Stimulated activated CD4-positive, alpha-beta T cell treated with anti-CD3 and anti-CD28 coated beads, Interleukin-15, amount 100 ng/mL, for 48 hours (primary cell): ENCODE results near the gene LSM7.
"Not testable (repeated sequence)": the region's sequence is repeated elsewhere in the genome, so short reads cannot be mapped to it uniquely, and the experiment has no call there.

ENCODE experiments used
- DNase-seq, 2 donors: peaks; one replicate each; pipeline ENCODE4 v3.0.0-alpha.2; 2020; ENCODE audit warnings: low read depth in 2 of 2

LSM7 gene

DNA sequence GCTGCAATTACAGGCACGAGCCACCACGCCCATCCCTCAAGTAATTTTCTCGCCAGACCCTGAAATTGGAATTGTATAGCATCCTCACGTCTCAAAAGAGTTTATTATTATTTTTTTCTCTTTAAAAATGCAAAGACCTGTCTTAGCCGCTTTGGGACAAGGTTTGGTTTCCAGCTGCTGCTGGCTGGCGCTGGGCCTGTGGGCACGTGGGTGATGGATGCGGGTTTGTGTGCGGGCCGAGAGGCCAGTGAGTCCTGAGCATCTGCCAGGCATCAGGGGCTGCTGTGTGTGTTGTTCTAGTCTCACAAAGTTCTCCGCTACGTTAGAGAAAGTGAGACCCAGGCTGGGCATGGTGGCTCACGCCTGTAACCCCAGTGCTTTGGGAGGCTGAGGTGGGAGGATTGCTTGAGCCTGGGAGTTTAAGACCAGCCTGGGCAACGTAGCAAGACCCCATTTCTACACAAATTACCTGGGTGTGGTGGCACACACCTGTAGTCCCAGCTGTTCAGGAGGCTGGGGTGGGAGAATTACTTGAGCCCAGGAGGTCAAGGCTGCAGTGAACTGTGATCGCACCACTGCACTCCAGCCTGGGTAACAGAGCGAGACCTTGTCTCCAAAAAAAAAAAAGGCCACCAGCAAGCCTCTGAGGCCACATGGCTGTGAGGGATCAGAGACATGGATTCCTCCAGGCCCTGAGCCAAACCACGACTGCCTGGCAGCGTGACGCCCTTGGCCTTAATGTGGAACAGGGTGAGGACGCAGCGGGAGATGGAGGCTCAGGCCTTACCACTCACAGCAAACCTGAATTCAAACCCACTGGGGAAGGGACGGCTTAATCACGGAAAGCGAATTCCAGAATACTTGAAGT is 27.0 kb upstream of the LSM7 start:
- DNase-seq, result no peak

DNA sequence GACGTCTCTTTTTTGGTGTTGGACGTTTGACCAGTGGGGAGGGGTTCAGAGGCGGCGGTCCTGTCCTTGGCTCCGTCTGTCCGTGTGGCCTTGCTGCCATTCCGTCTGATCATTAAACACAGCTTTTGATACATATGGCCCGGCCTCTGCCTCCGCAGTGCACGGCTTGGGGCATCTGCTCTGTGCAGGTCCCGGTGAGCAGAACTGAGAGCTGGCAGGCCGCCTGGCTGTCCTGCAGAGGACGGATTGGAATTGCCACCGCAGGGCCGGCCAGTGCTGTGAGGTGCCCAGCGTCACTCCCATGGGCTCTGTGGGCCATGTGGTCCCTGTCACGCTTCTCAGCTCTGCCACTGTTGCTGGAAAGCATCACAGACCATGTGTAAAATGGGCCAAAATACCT is 26.3 kb upstream of the LSM7 start:
- DNase-seq, result no peak

DNA sequence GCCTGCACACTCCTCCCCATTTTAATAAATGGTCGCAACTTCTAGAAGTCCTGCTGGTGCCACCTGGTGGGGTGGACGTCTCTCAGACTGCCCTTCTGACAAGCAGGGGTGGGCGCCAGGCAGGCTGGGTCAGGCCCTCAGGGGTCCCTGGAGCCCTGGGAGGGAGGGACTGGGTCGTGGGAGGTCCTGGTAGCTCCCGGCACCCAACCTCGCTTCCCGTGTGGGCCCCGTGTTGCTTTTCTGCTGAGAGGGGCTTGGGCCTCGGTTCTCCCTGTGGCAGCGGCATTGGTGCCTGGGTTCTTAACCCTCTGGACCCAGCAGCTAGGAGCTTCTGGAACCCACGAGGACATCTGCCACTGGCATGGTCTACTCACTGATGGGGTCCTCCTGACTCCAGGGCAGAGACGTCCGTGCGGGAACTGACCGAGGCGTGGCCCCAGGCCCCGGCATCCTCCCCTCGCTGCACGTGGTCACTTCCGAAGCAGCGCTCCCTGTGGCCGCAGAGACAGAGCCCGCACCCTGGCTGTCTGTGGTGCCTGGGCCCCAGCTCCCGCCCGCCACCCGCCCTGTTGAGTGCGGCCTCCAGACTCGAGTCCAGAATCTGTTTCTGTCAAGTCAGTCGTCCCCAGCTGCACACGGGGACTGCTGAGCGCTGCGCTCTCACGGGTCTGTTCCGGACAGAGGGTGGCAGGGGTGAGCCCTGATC is 25.7 kb upstream of the LSM7 start:
- DNase-seq, result no peak

DNA sequence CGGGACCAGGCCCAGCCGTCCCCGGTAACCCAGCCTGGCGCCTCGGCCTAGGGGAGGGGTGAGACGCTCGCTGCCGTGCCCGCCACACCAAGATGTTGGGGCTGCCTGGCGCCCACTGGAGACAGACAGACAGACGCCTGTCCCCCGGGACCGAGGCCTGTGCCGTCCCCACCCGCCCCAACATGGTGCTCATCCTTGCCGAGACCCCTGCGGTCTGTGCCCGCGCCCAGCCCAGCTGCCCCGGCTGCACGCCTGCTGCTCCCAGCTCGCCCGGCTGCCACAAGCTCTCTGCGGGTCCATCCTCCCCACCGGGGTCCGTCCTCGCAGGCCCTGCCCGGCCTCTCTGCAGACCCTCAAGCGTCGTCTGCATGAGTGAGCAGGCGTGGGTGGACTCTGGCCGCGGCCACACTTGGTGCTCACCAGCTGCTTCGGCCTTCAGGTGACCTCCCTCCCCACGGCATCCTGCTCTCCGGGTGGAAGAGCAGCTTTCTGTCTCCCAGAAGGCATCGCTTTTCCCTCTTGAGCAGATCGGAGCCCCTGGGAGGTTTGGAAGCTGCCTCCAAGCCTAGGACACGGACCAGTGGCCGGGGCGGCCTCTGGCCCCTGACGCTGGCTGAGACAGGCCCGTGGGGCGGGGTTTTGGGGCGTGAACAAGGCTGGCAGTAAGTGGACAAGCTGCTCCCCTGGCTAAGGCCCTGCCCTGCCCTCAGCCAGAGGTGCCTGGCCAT is 24.9 kb upstream of the LSM7 start:
- DNase-seq, result no peak

DNA sequence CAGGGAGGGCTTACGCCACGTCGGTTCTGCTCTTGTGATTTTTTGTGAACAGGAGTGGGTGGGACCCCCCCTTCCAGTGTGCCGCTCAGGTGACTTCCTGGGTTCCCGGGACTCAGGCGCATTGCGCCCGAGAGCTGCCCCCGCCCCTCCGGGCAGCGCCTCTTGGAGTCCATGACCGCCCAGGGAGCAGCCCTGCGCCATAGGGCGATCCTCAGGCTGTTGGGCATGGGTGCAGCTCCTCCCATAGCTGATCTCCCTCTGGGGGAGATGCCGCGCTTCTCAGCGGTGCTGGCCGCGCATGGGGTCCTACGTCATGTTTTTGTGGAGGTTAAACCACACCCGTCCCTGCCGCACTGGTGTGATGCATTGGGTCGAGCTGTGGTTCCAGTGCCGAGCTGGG is 23.7 kb upstream of the LSM7 start:
- DNase-seq, result no peak

DNA sequence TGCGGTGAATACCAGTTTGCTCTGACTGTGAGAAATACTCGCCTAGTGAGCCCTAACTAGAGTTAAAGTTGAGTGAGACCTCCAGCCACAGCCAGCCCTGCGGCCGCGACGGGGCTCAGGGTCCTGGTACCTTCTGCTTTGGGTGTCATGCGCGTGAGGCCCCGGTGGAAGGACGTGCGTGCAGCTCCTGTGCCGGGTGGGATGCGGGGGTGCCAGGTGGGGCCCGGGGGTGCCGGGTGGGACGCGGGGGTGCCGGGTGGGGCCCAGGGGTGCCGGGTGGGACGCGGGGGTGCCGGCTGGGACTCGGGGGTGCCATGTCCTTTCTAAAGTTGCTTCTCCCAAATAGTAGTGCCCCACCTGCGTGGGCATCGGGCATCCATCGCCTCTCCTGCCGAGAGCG is 23.2 kb upstream of the LSM7 start:
- no peak for DNase-seq

DNA sequence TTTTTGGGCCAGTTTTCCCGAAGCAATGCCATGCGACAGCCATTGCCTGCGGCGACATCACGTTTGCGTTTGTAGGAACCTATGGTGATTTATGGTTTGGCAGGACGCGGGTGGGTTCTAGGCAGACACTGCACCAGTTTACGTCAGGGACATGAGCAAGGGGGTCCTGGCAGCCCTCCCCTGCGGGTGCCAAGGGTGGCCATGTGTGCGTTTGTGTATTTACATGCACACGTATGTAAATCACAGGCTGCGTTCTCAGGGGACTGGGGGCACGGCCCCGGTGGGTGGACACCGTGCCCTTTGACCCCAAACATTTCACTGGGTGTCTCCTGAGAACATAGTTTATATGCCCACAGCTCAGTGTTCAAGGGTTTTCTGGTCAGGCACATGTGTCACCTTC is 22.3 kb upstream of the LSM7 start:
- DNase-seq, result no peak

DNA sequence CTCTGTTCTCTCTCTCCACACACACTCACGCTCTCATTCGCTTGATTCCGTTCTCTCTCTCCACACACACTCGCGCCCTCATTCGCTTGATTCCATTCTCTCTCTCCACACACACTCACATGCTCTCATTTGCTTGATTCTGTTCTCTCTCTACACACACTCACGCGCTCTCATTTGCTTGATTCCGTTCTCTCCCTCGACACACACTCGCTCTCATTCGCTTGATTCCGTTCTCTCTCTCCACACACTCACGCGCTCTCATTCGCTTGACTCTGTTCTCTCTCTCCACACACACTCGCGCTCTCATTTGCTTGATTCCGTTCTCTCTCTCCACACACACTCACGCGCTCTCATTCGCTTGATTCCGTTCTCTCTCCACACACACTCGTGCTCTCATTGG is 21.4 kb upstream of the LSM7 start:
- DNase-seq, result not testable (repeated sequence)

DNA sequence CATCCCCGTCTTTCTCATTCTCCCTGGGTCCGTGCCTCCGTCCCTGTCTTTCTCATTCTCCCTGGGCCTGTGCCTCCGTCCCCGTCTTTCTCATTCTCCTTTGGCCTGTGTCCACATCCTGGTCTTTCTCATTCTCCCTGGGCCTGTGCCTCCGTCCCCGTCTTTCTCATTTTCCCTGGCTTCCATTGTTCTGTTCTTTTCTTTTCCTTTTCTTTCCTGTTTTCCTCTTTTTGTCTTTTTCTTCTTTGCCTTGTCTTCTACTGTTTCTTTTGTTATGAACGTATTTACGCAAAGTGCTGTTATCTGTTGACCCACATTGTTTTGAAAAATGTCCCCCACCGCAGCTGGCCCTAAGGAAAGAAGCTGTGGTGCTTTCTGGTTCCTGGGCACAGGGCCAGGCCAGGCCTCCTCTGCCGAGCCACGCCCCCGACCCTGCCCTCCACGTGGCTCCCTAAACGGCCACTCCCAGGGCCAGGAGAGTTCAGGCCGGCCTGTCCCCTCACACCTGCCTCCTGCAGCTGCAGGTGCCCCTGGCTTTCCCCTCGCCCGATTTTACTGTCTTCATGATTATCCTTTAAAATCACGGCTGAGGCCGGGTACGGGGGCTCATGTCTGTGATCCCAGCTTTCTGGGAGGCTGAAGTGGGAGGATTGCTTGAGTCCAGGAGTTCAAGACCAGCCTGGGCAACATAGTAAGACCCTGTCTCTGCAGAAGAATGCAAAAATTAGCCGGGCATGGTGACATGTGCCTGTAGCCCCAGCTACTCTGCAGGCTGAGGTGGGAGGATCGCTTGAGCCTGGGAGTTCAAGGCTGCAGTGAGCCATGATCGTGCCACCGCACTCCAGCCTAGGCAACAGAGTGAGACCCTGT is 17.6 kb upstream of the LSM7 start:
- no peak for DNase-seq

DNA sequence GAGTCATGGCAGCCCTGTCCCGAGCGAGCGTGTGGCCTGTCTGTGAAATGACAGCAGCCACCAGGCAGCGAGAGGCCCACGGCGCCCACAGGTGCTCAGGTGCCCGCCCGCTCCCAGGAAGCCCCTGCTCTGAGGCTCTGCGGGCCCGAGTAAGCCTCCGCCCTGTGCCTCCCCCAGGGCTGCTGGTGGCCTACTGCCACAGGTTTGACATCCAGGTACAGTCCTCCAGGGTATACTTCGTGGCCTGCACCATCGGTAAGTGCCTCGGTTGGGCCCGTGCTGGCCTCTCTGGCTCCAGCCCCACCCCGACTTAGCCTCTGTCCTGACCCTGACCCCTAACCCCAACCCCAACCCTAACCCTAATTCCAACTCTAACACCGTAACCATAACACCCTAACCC is 16.7 kb upstream of the LSM7 start:
- DNase-seq, result no peak

DNA sequence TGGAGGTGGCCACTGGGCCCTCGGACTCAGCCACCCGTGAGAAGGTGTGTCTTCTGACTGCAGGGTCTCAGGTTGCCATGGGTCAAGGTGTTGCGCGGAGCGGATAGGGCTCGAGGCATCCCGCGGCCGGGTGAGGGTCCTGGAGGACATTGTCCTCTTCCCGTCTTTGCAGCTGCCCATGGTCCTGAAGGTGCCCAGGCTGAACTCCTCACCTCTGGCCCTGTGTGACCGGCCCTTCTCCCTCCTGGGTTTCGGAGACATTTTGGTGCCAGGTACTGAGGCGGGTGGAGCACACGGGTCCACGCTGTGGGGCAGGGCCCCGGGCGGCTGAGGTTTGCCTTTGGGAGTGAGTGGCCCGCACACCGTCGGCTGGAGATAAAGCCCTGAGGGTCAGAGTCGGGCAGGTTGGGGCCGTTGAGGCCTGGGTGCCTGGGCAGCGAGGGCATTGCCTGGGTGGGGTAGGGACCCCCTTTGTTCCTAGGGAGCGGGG is 16.0 kb upstream of the LSM7 start:
- no peak for DNase-seq

DNA sequence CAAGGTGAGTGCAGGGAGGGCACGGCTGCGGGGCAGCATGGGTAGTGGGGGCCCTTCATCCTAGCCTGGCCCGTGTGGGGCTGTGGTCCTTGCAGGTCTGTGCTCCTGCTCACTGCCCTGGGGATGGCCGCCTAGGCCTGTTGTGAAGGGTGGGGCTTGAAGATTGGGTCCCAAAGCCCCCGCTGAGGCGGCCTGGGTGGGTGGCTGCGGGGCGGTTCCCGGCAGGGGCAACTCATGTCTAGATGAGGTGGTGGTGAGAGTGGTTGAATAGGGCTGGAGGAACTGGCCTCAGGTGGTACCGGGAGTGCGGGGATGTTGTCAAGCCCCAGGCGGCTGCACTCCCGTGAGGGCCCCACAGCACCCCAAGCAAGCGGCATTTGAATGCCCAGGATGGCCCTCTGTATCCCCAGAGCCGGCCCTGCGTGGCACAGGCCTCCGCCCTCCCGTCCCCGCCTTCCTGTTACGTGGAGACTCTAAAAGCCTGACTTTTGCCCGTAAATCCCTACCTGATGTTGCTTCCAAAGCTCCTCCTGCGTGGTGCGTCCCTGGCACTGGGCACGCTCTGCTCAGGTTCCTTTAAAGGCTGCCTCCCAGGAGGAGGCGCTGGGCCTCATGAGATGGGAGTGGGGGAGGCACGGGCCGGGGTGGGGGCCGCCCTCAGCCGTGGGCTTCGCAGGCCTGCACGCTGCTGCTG is 15.1 kb upstream of the LSM7 start:
- no peak for DNase-seq

DNA sequence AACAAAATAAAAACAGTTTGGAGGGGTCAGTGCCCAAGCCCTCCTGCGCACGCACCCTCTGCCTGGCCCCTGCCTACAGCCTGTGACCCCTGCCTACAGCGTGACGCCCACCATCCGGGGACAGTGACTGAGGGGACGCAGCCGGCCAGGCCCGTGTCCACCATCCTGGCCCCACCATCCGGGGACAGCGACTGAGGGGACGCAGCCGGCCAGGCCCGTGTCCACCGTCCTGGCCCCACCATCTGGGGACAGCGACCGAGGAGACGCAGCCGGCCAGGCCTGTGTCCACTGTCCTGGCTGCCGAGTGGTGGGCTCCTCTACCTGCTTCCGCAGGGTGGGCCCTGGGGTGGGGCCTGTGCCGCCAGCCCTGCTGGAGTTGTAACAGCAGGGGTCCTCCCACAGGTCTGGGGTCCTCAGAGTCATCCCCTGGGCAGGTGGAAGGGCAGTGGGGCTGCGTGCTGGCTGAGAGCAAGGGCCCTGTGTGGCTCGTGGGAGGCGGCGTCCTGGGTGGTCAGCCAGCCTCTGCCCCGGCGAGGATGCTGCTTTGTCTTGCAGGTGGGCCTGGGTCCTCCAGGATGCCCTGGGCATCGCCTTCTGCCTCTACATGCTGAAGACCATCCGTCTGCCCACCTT is 14.4 kb upstream of the LSM7 start:
- no peak for DNase-seq

DNA sequence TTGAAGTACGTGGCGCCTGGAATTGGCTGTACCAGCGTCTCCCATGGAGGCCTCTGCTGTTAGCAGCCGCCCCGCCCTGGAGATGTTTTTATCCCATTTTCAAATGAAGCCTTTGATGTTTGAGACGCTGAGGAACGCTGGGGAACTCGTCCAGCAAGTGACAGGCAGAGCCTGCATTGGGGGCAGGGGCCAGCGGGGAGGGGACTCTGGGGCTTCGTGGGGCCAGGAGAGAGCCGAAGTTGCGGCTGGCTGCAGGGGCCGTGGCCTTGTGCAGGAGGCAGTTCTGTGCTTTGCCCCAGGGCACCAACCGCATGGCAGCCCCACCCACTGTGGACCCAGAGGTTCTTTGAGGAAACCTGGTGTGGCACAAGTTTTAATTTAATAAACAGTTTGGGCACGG is 13.6 kb upstream of the LSM7 start:
- DNase-seq, result no peak

DNA sequence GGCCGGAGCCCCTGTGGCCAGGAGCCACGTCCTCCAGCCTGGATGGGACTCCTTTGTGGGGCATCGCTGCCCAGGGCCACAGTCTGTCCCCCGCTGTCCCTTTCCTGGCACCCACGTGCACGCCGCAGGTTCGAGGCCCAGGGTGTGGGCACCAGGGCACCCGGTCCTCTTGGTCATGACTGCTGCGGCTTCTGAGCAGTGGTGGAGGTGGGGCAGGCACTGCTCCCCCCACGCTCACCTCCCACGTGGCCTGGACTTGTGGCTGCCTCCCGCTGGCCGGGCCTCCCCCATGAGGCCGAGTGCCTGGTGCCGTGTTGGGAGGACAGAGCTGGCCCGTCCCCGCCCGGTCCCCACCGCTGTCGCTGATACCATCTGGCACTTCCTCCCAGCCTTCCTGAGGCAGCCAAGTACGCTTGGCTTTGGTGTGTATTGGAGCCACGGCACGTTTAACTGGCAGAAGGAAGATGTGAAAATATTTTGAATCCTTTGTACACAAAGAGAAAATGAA is 12.9 kb upstream of the LSM7 start:
- DNase-seq, result no peak

DNA sequence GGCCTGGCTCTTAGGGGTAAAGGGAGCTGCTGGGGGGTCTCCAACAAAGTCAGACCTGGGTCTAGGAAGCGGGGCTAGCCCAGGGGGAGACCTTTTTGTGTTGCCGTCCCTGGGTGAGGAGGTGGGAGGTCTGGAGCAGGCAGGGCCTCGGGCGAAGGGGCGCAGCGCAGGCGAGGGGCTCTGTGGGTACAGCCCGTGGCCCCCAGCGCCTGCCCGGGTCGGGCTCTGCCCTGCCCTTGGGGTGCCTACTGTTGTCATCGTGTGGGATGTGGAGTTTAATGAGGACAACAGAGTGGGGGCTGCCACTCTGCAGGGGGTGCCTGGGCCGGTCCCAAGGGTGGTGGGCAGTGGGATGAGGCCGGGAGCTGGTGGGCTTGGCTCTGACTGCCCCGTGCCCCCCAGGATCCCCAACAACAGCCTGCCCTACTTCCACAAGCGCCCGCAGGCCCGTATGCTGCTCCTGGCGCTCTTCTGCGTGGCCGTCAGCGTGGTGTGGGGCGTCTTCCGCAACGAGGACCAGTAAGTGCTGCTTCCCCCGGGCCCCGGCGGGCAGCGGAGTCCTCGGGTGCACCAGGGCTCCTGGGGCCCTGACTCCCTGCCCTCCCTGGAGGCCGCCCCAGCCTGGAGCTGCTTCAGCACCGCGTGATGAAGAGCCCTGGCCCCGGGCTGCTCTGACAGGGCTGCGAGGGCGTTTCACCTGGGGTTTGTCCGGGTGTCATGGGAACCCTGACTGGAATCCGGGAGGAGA is 12.3 kb upstream of the LSM7 start:
- DNase-seq, result no peak

DNA sequence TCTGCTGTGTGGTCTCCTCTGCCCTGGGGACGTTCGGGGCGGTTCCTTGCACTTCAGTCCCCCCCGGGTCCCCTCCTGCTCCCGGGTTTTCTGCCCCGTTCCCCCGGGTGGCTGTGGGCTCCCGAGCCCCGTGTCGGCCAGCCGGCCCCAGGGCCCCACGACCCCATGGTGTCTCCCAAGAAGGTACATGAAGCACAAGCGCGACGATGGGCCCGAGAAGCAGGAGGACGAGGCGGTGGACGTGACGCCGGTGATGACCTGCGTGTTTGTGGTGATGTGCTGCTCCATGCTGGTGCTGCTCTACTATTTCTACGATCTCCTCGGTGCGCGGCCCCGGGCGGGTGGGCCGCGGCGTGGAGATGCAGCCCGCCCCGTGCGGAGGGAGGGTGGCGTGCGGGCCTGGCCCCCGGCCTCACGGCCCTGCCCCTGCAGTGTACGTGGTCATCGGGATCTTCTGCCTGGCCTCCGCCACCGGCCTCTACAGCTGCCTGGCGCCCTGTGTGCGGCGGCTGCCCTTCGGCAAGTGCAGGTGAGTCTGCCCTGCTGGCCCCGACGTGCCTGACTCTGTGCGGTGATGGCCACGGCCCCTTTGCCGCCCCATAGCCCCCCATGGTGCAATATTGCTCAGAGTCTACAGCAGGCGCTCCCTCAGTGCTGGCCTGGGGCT is 11.4 kb upstream of the LSM7 start:
- no peak for DNase-seq

DNA sequence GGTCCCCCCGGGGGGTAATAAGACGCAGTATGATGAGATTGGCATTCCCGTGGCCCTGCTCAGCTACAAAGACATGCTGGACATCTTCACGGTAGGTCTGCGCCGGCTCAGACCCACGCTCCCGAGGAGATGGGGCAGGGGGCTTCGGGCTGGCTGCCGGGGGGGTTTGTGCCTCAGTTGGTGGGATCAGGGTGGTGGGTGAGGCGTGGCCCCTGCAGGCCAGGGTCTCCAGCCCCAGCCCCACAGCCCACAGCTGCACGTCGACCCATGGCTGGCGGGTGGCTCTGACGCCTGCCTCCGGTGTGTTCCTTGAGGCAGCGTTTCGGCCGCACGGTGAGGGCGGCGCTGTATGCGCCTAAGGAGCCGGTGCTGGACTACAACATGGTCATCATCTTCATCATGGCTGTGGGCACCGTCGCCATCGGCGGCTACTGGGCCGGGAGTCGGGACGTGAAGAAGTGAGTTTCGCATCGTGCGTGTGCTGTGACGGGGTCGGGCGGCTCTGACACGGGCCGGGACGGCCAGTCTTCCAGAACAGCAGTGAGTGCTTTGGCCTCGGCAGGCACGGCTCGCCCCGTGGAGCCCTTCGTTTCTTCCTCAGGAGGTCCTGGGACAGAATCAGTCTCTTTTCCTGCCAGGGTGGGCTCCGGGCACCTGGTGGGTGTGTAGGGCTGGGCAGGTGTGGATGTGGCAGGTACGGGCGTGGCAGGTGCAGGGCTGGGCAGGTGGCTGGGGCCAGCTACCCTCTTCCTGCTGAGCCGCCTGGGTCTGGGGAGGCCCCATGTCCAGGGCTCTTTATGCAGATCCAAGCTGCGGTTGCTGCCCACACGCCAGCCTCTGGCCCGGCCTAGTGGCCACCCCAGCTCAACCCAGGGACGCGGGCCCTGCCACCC is 10.6 kb upstream of the LSM7 start:
- no peak for DNase-seq
